ENCODE results near the gene ABCB9.

The ABCB9 gene

GRCh38 chr12:122966743-122967550, 684 bp upstream of the ABCB9 start (continued):
- TF ChIP-seq TSHZ2 (CRISPR knock-in tag; IDR thresholded peaks at IDR 0.05): no peak

GRCh38 chr12:122965321-122965751, 927 bp downstream of the ABCB9 start:
- peak; percentile 3 for ATAC-seq
- TF ChIP-seq OSR1 (CRISPR knock-in tag; IDR thresholded peaks at IDR 0.05) (no peak), BACH2 (CRISPR knock-in tag; IDR thresholded peaks at IDR 0.05; ENCODE audit: borderline replicate concordance) (no peak), CSDC2 (CRISPR knock-in tag; IDR thresholded peaks at IDR 0.05) (no peak), CSRNP3 (CRISPR knock-in tag; IDR thresholded peaks at IDR 0.05) (no peak), ZFP3 (CRISPR knock-in tag; IDR thresholded peaks at IDR 0.05) (no peak), ARNTL (CRISPR knock-in tag; IDR thresholded peaks at IDR 0.05; ENCODE audit: borderline replicate concordance, low read depth) (no peak), ZNF565 (CRISPR knock-in tag; conservative IDR thresholded peaks at IDR 0.05; ENCODE audit: low read depth) (no peak), ESRRG (CRISPR knock-in tag; IDR thresholded peaks at IDR 0.05) (no peak), ZC3H10 (CRISPR knock-in tag; IDR thresholded peaks at IDR 0.05) (no peak), RARB (CRISPR knock-in tag; IDR thresholded peaks at IDR 0.05) (no peak), ZNF8 (CRISPR knock-in tag; IDR thresholded peaks at IDR 0.05) (no peak), TOX (CRISPR knock-in tag; IDR thresholded peaks at IDR 0.05; ENCODE audit: borderline replicate concordance) (no peak), POU6F1 (CRISPR knock-in tag; IDR thresholded peaks at IDR 0.05; ENCODE audit: borderline replicate concordance, low read depth) (no peak)

GRCh38 chr12:122964439-122965257, 1.6 kb downstream of the ABCB9 start:
- no peak for TF ChIP-seq RARB (CRISPR knock-in tag; IDR thresholded peaks at IDR 0.05)
- no peak for TF ChIP-seq GLIS3 (CRISPR knock-in tag; IDR thresholded peaks at IDR 0.05)
- no peak for TF ChIP-seq ZNF8 (CRISPR knock-in tag; IDR thresholded peaks at IDR 0.05)
- TF ChIP-seq PPARA (CRISPR knock-in tag; IDR thresholded peaks at IDR 0.05; ENCODE audit: borderline replicate concordance): no peak
- no peak for TF ChIP-seq ZFP3 (CRISPR knock-in tag; IDR thresholded peaks at IDR 0.05)
- TF ChIP-seq ZC3H10 (CRISPR knock-in tag; IDR thresholded peaks at IDR 0.05): no peak
- TF ChIP-seq POU6F1 (CRISPR knock-in tag; IDR thresholded peaks at IDR 0.05; ENCODE audit: borderline replicate concordance, low read depth): no peak
- no peak for TF ChIP-seq ZNF565 (CRISPR knock-in tag; conservative IDR thresholded peaks at IDR 0.05; ENCODE audit: low read depth)
- no peak for TF ChIP-seq ESRRG (CRISPR knock-in tag; IDR thresholded peaks at IDR 0.05)
- TF ChIP-seq CREB5 (CRISPR knock-in tag; IDR thresholded peaks at IDR 0.05; ENCODE audit: low read depth): no peak
- no peak for TF ChIP-seq TCF4 (CRISPR knock-in tag; IDR thresholded peaks at IDR 0.05; ENCODE audit: borderline replicate concordance)
- no peak for TF ChIP-seq ZNF70 (CRISPR knock-in tag; IDR thresholded peaks at IDR 0.05)
- ATAC-seq: no peak

All from SK-N-SH treated with all-trans-retinoic acid at 6 μM for 48 hours (cell line).